M059J (cell line): ENCODE results near the gene MAD2L1BP. TPM values are rescaled to one million over a fixed set of nuclear protein-coding genes. Genes with fewer than 3 reads are reported as not detected.
"Not testable (repeated sequence)": the region's sequence is repeated elsewhere in the genome, so short reads cannot be mapped to it uniquely, and the experiment has no call there.

ENCODE experiments used
- DNase-seq: peaks from one replicate; pipeline ENCODE4 v3.0.0-alpha.2; 2012; ENCODE audit warnings: low read depth
- total RNA-seq: library from RNA; depleted of rRNA; stranded (reverse); fragments of >200 nt; shearing (Covaris generic); gene quantifications from 2 replicates; pipeline ENCODE4 v1.2.3, GENCODE V29; 2014; rRNA removed

The MAD2L1BP gene, protein sequence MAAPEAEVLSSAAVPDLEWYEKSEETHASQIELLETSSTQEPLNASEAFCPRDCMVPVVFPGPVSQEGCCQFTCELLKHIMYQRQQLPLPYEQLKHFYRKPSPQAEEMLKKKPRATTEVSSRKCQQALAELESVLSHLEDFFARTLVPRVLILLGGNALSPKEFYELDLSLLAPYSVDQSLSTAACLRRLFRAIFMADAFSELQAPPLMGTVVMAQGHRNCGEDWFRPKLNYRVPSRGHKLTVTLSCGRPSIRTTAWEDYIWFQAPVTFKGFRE
- total RNA-seq = 75.7 and 116 TPM in 2 replicates

DNA sequence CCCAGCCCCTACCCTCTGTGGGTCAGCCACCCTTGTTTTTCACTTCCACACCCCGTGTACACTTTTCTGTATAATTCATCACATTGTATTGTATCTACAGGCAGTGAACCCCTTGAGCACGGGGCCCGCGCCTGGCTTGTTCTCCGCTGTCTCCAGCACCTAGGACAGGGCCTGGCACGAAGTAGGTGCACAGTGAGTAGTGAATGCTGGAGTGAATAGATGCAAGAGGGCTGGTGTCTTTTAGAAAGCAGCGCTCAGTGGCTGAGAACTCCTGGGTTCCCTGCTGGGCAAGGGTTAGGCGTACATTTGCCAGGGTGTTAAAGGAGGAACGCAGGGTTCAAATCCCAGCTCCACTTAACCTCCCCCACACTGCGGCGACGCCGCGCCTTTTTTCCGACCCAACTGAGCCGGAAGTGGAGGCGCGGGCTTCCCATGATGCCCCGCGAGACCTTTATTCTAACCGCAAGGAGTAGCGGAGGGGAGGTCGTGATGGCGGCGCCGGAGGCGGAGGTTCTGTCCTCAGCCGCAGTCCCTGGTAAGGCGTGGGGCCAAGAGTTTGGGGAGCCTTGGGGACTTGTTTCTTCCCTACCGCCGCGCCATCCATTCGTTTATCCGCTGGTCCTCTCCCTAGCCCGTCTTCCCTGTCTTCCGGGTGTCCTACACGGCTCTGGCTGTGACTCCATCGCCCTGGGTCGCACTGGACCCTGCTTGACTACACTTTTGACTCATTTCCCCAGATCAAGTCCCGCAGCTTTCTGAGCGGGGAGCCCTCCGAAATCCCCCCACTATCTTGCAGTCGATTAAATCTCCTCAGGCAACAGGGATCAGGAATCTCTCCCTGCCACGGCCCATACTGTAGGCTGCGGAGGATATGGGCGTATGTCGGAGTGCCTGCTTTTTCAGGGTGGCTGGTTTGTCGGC lies at the start of gene MAD2L1BP:
TSS of gene MAD2L1BP (plus strand) at position 454 of the 921 bp plus-strand sequence. CDS start at position 490, 36 bp downstream.
- peak; percentile 81 for DNase-seq

DNA sequence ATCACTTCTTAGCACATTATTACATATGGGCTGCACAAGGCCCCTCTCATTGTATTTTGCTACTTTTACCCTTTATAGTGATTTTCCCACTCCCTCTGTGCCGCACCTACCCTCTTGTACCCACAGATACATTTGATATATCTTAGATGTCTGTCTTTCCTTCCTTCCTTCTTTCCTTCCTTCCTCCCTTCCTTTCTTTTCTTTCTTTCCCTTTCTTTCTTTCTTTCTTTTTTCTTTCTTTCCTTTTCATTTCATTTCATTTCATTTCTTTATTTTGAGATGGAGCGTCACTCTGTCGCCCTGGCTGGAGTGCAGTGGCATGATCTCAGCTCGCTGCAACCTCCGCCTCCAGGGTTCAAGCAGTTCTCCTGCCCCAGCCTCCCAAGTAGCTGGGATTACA lies 47.4 kb upstream of the MAD2L1BP start:
- DNase-seq = no peak

DNA sequence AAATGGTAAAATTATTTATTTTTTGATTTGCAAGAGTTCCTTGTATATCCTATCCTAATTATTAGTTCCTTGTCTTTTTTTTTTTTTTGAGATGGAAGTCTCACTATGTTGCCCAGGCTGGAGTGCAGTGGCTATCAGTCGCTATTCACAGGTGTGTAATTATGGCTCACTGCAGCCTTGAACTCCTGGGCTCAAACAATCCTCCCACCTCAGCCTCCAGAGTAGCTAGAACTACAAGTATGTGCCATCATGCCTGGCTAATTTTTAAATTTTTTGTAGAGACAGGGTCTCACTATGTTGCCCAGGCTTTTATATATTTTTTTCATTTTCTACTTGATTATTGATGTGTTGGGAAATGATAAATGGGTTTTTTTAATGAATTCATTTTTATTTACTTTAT lies 46.1 kb upstream of the MAD2L1BP start:
- DNase-seq = not testable (repeated sequence)

DNA sequence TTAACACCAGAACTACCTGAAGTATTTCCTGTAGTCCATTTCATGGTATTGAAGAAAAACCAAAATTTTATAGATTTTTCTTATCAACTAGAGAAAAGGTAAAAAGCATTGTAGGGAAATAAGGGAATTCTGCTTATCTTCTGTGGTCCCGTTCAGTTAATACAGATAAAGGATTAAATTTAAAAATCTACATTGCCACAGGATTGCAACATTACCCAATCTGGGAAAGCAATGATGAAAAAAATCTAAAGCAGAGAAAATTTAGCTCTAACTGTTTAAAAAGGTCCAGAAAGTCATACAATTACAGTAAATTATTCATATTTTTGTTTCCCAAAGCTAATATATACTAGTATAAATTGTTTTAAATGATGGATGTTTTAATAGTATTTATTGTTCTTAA lies 41.7 kb upstream of the MAD2L1BP start:
- no peak for DNase-seq

DNA sequence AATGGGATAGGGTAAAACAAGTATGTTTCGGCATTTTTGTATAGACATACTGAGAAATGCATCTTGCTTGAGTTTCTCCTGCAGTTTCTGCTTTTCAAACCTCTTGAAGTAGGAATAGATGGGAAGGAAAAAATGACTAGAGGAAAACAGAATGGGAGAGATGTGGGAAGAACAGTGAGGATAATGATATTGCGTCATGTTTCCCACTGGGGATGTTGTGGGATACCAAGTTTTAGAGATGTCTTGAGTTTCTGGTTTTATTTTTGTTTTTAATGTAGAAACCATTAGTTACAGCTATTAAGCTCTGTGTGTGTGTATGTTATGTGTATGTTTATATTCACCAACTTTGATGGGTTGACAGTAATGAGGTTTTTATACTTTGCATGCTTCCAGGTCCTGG lies 35.0 kb upstream of the MAD2L1BP start:
- no peak for DNase-seq

DNA sequence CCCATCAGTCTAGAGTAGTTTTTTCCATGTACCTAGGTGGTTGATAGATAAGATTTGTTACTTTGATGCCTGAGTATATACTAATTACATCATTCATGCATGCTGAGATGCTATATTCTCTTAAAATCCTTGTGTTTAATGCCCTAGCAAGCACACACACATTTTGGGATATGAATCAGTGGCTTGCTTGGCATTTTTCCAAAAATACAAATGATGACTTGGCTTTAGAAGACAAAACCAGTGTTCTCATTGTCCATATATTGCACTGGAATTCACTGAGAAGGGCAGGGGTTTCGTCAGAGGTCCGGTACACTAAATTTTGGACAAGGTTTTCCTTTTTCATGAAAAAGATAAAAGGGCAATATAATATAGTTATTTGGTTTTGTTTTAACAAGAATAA lies 31.5 kb upstream of the MAD2L1BP start:
- DNase-seq = peak; percentile 63

DNA sequence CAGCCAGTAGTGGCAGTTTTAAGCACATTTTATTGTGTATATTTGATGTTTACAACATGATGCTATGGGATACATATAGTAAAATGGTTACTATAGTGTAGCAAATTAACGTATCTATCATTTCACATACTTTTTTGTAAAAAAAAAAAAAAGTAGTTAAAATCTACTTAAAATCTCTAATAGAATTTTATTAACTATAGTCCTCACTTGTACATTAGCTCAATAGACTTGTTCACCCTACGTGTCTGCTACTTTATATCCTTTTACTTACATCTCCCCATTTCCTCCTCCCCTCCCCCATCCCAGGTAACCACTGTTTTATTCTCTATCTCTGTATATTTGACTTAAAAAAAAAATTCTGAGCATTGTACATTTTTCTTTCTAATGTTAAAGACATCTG lies 29.6 kb upstream of the MAD2L1BP start:
- no peak for DNase-seq

DNA sequence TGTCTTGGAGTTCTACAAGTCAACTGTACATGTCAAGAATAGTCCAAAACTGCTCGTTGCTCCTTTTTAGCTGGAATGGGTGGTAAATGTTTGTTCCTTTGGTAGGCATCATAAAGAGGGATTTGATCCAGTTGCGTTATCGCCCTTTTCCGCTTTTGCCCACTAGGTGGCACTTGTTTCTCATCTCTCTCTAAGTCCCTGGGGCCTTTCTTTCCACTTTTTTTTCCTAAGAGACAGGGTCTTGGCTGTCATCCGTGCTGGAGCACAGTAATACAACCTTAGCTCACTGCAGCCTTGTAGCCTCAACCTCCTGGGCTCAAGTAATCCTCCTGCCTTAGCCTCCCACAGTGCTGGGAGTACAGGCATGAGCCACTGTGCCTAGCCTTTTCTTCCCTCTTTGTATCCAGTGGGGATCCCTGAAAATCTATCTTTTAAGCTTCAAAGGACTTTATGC lies 27.3 kb upstream of the MAD2L1BP start:
- peak; percentile 76 for DNase-seq

DNA sequence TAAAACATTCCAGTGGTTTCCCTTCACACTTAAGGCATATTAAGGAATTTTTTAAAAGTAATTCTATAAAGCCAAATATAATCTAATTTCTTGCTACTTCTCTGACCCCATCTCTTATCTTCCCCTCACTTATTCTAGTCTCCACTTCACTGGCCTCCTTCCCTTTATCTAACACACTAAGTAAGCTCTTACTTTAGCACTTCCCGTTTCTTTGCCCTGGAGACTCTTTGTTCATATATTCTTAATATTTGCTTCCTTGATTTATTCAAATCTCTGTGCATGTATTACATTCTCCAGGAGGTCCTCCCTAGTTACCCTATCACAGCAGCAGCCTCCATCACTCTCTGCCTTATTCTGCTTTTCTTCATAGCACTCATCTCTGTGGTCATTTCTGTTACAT lies 26.8 kb upstream of the MAD2L1BP start:
- no peak for DNase-seq

DNA sequence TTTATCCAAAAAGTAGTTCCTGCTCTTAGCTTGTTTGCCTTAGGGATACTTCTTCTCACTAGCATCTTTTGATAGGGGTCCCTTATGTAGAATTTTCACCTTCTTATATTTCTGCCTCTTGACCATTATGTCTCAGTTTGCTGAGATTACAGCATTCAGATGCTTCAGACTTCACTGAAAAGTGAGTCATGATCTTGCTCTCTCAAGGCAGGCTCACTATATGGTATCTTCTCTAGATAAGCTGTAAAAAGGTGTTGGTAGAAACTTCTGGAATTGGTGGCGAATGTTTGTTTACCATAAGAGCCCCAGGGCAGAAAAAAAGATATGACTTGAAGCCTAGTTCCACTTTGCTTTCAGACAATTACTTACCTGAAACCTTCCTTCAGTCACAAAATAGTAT lies 26.2 kb upstream of the MAD2L1BP start:
- no peak for DNase-seq

DNA sequence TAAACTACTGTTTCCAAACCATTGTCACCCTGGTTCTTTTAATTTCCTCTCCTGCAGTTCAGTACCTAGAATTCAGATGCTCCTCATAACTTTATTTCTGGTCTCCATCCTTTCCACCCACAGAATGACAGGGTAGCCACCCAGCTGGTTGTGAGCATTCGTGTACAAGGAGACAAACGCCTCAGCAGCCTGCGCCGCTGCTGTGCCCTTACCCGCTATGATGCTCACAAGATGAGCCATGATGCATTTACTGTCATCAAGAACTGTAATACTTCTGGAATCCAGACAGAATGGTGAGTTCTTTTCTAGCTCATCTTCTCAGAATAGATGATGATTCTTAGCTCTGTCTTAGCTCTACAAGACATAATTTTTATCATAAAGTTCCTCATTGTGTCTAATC lies 25.2 kb upstream of the MAD2L1BP start:
- DNase-seq = no peak

DNA sequence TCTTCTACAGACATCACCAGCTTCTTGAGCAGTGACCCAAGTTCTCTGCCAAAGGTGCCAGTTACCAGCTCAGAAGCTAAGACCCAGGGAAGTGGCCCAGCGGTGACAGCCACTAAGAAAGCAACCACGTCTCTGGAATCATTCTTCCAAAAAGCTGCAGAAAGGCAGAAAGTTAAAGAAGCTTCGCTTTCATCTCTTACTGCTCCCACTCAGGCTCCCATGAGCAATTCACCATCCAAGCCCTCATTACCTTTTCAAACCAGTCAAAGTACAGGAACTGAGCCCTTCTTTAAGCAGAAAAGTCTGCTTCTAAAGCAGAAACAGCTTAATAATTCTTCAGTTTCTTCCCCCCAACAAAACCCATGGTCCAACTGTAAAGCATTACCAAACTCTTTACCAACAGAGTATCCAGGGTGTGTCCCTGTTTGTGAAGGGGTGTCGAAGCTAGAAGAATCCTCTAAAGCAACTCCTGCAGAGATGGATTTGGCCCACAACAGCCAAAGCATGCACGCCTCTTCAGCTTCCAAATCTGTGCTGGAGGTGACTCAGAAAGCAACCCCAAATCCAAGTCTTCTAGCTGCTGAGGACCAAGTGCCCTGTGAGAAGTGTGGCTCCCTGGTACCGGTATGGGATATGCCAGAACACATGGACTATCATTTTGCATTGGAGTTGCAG lies 21.8 kb upstream of the MAD2L1BP start:
- no peak for DNase-seq

DNA sequence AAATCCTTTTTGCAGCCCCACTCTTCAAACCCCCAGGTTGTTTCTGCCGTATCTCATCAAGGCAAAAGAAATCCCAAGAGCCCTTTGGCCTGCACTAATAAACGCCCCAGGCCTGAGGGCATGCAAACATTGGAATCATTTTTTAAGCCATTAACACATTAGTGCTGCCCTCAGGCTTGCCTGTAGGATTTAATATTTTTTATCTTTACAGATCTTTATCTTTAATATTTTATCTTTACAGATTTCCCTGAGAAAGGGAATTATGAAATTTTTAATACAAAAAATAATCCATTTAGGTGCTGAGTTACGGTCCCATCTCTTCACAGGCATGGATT lies 21.3 kb upstream of the MAD2L1BP start:
- DNase-seq = no peak

DNA sequence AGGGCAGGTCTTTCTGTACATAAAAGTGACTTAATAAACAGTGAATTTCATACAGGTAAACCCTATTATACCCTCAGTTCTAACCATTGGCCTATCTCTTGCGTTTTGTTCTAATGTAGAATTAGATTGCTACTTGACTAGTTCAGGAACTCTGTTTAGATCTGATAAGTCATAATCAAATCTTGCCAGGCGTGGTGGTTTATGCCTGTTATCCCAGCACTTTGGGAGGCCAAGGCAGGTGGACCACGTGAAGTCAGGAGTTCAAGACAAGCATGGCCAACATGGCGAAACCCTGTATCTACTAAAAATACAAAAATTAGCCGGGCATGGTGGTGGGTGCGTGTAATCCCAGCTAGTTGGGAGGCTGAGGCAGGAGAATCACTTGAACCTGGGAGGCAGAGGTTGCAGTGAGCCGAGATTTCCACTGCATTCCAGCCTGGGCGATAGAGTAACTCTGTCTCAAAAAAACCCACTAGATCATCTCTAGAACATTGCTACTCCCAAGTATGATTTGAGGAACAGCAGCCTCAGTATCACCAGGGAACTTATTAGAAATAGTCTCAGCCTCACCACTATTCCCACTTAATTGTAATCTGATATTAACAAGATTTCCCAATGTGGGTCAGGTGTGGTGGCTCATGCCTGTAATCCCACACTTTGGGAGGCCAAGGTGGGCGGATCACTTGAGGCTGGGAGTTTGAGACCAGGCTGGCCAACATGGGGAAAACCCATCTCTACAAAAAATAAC lies 18.7 kb upstream of the MAD2L1BP start:
- no peak for DNase-seq

DNA sequence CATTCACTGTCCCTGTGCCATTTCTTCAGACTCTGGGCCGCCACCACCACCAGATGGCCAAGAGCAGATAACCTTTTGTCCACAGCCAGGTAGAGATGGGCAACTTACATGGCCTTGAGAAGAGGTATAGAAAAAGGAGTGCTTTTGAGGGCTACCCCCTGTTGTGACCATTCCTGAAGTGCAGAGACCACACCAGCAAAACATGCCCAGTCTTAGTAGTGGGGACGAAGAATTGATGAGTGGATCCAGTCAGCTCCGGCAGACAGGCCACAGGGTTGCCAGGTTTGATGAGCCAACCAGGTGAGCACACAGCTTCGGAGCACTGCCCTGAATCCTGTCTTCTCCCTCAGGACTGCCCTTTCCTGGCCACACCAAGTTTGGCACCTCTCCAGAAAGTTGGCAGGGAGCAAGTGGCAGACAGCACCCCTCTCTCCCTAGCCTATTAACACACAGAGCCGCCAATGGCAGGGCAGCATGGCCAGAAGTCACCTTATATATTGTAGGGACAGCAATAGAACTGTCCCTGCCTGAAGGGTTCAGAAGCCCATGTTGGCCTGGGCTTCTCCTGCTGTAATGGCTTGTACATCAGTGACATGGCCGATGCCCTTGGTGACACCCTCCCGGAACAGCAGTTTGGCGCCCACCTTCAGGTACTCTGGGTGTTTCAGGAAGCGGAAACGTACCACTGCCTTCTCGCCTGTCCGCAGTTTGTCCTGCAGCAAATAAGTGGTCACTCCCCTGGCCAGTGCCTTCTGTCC lies 14.4 kb upstream of the MAD2L1BP start:
- DNase-seq = no peak

DNA sequence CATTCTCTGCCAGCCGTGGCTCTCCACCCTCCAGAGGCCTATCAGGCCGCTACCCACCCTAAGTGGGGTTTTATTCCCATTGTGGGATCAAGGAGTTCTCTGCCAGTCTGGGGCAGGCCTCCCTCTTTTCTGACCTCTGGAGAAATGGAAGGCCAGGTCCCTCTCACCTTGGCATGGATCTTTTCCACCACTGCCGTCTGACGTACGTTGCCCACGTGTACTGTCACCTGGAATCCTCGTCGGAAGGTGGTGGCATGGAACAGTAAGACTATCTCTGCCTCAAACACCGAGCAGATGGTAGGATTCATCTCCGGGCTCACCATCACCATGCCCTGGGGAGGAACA lies 13.8 kb upstream of the MAD2L1BP start:
- DNase-seq = no peak

DNA sequence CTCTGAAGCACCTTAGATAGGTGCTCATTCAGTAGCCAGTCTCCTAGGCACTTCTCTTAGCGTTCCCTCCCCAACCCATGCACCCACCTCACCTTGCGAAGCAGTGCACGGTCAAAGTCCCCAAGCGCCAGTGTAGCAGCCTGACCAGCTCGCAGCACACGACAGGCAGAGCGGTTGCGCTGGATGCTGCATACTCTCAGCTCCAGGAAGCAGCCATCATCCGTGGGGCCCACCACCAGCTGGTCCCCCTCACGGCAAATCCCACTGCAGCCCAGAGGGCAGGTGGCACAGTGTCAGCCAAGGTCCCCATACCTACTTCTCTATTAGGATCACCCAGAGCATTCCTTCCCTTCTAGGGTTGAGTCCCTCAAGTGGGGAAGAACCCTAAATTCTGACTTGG lies 13.1 kb upstream of the MAD2L1BP start:
- no peak for DNase-seq

DNA sequence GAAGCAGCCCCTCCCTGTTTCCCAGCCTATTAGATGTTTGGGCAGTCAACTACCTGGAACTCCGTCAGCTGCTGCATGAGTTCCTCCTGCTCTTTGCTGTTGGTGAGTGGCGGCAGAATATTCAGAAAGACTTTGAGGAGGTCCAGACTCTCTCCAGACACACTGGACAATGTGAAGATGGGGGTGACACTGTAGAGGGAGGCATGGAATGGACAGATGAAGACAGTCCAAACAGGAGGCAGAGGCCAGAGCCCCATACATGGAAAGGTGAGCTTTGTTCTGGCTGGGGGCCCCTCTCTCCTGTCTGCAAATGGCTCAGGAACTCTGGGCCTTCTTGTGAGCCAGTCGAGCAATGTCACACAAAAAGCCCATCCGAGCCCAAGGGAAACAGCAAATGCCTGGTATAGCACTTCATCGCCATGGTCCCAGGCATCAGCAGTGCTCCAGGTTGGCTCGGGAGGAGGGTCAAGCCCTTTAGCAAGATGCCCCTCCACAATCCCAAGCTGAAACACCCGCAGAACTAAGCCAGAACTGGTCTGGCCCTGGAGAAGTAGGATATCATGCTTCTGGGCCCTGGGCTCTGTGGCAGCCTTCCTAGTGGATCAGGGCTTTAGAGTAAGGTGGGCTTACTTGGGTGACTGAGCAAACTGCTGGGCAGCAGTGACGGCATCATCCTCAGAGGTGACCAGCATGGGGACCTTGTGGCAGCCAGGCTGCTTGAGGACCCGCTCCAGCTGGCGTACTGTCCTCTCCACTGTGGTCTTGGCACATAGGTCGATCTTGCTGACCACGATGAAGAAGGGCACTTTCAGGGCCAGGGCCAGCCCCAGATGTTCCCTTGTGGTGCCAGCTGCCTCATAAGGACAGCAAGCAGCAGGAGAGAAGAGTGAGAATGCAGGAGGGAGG lies 11.5 kb upstream of the MAD2L1BP start:
- DNase-seq = no peak

DNA sequence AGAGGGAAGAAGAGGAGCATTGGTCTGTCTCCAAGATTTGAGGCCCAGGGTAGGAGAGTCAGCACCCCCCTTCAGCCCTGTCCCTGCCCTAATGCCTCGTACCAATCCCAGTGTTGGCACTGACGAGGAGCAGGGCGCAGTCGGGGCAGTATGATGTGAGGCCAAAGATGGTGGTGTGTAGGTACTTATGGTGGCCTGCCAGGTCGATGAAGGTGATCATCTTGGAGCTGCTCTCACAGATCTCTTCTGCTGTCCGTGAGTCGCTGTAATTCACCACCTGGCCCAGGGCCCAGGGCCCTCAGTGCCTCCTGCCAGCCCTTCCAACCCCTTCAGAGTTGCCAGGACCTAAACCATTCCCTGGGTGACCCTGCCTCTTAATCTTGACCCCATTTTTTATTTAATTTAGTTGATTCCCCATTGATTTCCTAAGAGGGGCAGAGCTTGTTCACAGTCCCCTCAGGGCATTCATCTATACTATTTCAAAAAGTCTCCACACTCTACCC lies 10.8 kb upstream of the MAD2L1BP start:
- no peak for DNase-seq
